GM19463 (cell line): ENCODE results near the gene EFNB2.

Source experiments
- ATAC-seq: cut with Tn5 transposase; IDR thresholded peaks from one replicate; pipeline ENCODE4 v1.9.1; 2021; ENCODE audit warnings: mild to moderate bottlenecking, moderate library complexity; ENCODE audit not compliant: unreplicated experiment

EFNB2 gene

DNA sequence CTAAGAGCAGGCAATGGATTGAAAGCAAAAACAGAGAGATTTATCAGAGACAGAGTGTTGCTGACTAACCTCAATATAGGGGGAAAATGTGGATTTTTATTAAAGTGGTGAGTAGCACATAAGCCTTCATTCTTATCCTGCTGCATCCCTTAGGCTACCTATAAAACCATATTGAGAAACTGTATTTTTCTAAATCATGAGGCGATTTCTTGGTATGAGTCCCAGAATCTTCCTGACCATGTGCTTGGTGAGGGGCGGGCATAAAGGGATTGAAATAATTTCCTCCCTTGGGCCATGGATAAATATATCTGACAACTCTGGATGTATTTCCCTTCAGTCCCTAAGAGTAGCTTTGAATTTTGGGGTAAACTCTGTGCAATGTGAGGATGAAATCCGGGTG is 72.8 kb downstream of the EFNB2 start:
- ATAC-seq: no peak

DNA sequence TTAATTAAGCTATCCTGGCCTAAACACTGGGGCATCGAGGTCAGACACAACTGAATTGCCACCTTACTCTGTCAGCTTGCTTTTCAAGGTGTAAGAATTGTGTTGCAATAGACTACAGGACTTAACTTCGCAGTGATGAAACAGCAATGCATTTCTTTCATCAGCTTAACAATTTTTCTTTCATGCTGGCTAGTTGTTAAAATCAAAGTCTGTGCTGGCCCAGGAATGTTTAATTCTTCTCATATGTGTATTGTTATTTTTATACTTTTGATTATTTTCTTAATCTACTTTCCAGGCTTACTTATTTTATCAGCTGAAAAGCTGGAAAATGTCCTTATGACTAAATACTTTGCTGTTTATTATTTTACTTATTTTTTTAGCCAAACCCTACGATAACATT is 79.7 kb downstream of the EFNB2 start:
- ATAC-seq: no peak

DNA sequence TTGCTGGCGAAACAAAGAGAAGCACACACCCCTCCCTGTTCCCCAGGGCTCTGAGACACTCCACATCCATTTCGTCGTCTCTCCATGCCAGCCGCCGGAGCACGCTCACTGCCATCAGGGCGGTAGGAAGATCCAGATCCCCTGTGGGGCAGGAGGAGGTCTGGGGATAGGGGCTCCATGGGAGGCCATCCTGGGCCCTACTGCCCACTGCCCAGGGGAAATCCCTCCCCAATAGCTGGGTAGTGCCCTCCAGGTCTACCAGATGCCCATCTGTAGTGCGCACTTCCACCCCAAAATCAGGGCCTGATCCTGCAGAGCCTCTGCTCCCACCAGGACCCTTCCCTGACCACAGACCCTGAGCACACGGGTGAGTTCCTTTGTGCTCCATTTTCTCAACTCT is 80.3 kb downstream of the EFNB2 start:
- no peak for ATAC-seq

DNA sequence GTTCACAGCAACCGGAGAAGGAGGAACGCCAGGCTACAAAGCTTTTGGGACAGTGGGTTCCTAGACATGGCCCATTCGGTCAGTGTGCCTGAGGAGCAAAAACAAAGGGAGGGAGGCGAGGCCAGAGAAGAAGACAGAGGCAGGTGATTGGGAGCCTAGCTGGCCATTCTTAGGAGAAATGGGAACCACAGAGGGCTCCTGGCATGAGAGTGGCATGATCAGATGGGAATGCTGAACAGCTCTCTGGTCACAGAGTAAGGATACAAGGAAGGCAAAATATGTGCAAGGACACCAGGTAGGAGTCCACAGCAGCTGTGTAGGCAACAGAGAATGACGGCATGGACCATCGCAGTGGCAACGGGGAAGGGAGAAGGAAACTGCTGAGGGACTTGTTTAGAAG is 82.4 kb downstream of the EFNB2 start:
- ATAC-seq: no peak

DNA sequence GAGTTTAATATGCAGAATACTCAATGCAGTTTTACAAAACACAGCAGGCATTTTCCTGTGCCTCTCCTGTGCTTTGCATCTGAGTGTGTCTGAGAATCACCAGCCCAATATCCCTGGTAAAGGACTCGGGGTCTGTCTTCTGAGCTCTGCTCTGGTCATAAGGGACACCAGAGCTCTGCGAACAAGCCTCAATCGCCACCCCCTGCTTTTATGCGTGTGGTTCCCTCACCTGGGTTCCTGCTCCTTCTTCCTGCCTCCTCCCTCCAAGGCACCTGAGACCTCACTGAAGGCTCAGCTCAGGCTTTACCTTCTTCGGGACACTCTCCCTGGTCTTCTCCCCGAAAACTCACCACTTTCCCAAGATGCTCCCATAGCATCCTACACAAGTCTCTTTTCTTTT is 84.5 kb downstream of the EFNB2 start:
- ATAC-seq: no peak

DNA sequence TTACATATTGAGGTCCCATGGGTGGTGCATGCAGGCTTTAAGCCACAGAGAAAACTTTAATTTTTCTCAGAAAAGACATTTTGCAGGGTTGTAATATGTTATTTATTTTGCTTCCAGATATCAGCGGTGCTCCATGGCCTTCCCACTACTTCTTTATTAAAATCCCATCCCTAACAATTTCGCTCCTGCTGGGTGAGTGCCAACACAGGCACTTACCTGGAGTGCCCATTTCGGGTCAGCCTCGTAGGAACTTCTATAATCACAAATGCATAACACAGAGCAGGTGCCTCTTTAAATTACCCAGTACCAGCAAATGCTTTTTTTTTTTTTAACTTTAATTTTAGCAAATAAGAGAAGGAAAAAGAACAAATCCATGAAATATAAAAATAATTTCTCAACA is 86.4 kb downstream of the EFNB2 start:
- ATAC-seq: no peak

DNA sequence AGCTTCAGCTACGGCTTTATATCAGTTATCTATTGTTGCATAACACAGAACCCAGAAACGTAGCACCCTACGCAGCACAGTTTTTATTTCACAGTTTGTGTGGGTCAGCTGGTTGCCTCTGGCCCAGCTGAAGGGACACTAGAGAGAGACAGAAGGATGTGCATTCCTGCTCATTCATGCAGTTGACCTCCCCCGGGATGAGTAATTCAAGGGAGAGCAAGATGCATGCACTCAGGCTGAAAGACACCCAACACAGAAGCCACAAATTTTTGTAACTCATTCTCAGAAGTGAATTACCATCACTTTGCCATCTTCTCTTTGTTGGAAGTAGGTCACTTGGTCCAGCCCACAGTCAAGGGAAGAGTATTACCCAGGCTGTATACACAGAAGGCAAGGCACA is 89.5 kb downstream of the EFNB2 start:
- no peak for ATAC-seq

DNA sequence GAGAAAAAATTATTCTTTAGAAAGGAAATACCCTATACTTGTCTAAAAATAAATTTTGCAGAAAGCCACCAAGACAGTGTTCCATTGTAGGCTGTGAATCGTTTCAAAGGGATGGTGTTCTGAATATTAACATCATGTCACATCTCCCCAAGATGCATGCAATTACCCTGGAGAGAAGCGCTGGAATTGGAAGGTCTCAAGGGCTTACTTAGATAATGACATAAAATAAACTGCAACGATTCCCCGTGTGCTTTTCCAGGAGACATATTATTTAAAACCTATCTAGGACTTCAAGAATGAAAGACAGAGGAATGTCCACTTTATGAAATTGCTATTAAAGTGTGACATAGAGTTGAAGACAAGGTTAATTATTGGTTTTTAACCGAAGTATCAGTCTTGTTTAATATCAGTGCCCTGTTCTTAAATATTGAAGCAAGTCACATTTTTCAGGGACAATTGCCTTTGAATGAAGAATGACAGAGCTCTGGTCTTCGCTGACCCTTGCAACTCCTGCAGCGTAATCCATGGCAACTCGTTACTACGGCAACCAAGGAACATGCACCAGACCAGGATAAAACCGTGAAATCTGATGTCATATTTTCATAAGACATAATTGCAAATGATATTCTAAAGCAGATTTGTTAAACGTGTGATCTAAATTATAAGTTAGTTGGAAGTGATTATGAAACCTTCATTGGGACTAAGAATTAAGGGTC is 91.7 kb downstream of the EFNB2 start:
- ATAC-seq: no peak

DNA sequence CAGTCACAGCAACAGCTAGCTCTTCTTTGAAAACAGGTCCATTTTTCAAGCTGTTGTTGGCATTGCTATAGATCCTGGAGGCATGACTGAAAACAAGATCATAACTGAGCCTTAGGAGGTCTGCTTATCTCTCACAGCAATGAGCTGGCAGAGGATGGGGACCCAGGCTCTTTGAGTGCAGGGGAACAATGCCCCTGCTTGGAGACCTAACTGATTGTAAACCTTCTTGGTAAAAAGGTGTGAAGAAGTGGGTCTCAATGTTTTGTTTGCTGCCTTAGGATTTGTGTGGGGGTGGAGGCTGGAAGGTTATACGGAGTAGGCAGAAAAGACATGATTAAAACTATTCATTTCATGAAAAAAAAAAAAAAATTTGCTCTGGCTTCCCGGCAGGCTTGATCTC is 94.6 kb downstream of the EFNB2 start:
- ATAC-seq: no peak
